COR-L47 (cell line): ENCODE measurements around the gene RAB4A.

Experiments used
- DNase-seq: peaks from one replicate; lab custom pipeline; 2025; lab: John Stamatoyannopoulos, UW

The RAB4A gene

GRCh38 chr1:229270547-229271447 lies at the start of gene RAB4A:
Gene RAB4A (plus strand): TSS chr1:229271111. CDS start chr1:229271340, 229 bp downstream.
- peak; percentile 78 for DNase-seq

GRCh38 chr1:229222081-229222480 lies 48.8 kb upstream of the RAB4A start:
- DNase-seq: no peak

- DNase-seq: no peak
Measured at GRCh38 chr1:229223498-229223897, 47.4 kb upstream of the RAB4A start.

- DNase-seq: no peak
Measured at GRCh38 chr1:229224308-229224707, 46.6 kb upstream of the RAB4A start.

GRCh38 chr1:229225331-229225782 lies 45.6 kb upstream of the RAB4A start:
- peak; percentile 13 for DNase-seq

GRCh38 chr1:229226796-229227195 lies 44.1 kb upstream of the RAB4A start:
- DNase-seq: no peak

- peak; percentile 52 for DNase-seq
Measured at GRCh38 chr1:229227298-229227919, 43.5 kb upstream of the RAB4A start.

- no peak for DNase-seq
Measured at GRCh38 chr1:229228522-229228921, 42.4 kb upstream of the RAB4A start.

- no peak for DNase-seq
Measured at GRCh38 chr1:229229137-229229720, 41.7 kb upstream of the RAB4A start.

GRCh38 chr1:229229721-229230139 lies 41.2 kb upstream of the RAB4A start:
- no peak for DNase-seq

- no peak for DNase-seq
Measured at GRCh38 chr1:229230140-229230892, 40.6 kb upstream of the RAB4A start.

GRCh38 chr1:229230893-229231753 lies 39.8 kb upstream of the RAB4A start:
- DNase-seq: peak; percentile 77

- DNase-seq: no peak
Measured at GRCh38 chr1:229231754-229232119, 39.2 kb upstream of the RAB4A start.

GRCh38 chr1:229234870-229235472 lies 35.9 kb upstream of the RAB4A start:
- DNase-seq: no peak

GRCh38 chr1:229237320-229237719 lies 33.6 kb upstream of the RAB4A start:
- DNase-seq: peak; percentile 14

- DNase-seq: no peak
Measured at GRCh38 chr1:229238231-229238630, 32.7 kb upstream of the RAB4A start.

- no peak for DNase-seq
Measured at GRCh38 chr1:229238674-229239415, 32.1 kb upstream of the RAB4A start.

- no peak for DNase-seq
Measured at GRCh38 chr1:229240532-229240931, 30.4 kb upstream of the RAB4A start.

- DNase-seq: no peak
Measured at GRCh38 chr1:229241390-229241789, 29.5 kb upstream of the RAB4A start.

- DNase-seq: no peak
Measured at GRCh38 chr1:229243638-229244037, 27.3 kb upstream of the RAB4A start.
